ENCODE results near the gene PINLYP.
A peak's percentile ranks its signal among the peaks of the same experiment; 100 is the strongest.
"Not testable (repeated sequence)": the region's sequence is repeated elsewhere in the genome, so short reads cannot be mapped to it uniquely, and the experiment has no call there.

PINLYP gene

DNA sequence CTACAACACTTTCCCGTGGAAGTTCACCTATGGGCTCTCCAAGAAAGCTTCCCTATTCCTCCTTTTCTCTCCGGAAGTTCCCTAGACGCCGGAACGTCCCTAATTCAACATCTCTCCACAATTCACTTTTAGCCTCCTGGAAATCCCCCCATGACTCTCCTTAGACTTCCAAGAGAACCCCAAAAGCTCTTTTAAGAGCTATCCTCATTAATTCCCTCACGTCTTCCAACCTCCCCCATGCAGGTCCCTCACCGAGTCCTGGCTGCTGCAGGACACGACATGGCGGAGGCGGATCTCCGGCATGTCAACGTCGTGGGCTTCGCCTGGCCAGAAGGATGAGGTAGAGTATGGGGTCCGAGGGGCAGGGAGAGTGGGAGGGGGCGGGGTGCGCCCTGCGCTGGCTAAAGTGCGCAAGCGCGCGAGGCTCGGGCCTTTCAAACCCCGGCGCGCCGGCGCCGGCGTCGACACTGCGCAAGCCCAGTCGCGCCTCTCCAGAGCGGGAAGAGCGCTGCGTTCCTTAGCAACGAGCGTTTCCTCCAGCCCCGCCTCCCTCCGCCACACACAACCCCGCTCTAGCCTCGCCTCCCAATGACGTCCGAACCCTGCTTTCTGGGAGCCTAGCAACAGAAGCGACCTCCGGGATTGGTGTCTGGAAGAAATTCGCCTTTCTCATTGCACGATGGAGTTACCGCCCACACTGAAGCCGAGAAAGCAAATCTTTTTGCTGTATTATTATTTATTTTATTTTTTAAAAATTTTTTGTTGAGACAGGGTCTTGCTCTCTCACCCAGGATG, at the start of gene PINLYP, which contains the start of gene XRCC1:
Gene PINLYP, plus strand, starts transcription at position 646 of the 795 bp plus-strand sequence. CDS start 1,391 bp downstream, outside the sequence.
Gene XRCC1, minus strand, starts transcription at position 372 of the 795 bp plus-strand sequence. Its CDS starts 69 bp downstream, at position 303.
- DNase-seq = peak; percentile 97

GRCh38 chr19:43525836-43526771, 49.5 kb upstream of the PINLYP start:
- no peak for DNase-seq

GRCh38 chr19:43526884-43527859, 48.4 kb upstream of the PINLYP start, which contains the start of gene ETHE1:
Gene ETHE1, minus strand, starts transcription at chr19:43527201. Its CDS starts 24 bp downstream, at chr19:43527177.
- peak; percentile 33 for DNase-seq

GRCh38 chr19:43527860-43528622, 47.6 kb upstream of the PINLYP start:
- peak; percentile 68 for DNase-seq

DNA sequence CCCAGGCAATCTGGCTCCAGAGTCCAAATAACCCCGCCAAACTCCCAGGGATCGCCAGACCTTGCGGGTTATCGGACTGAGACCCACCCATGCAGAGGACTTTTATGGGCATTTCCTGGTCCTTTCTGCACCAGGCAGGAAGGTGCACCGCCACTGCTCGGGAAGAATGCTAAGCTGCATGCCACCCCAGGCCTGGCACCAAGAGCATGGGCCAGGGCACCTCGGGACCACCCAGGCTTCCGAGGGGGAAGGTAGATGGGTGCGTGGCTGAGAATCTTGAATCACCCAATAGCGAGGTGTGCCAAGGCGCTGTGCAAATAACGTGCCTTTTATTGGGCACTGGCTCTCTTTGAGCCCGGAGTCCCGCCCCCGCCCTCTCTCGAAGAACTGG, 43.0 kb upstream of the PINLYP start:
- peak; percentile 73 for DNase-seq

- DNase-seq = peak; percentile 77
Measured at GRCh38 chr19:43532962-43533545, 42.5 kb upstream of the PINLYP start, which contains the start of gene ZNF575. Gene ZNF575, plus strand, starts transcription at chr19:43533188. Its CDS starts 1,235 bp downstream, at chr19:43534423.

DNA sequence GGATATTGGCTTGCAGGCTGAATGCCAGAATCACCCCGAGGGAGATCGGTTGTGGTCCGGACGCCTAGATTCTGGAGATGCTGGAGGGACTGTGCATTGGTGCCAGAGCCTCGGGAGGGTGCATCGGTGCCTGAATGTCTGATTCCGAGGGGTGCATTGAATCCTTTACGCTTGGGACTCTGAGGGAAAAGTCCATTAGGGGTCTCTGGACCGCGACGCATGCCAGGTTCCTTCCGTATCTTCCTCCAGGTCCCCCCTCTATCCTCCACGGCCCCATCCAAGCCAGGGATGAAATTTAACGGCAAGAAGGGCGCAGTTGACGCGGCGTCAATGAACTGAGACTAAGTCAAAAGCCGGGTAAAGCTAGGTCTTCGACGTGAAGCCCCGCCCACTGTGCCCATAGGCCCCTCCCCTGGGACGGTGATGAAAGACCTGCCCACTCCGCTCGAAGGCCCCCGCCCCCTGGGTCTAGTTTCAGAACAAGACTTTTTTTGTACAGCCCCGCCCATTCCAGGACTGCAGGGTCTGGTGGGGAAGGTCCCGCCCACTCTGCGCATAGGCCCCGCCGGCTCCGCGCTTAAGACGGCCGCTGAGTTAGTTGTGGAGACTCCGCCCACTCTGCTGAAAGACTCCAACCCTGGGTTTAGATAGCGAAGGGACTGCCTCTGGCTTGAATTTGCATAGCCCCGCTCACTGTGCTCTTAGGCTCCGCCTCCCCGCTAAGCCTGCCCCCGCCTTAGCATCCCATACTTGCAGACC, 41.9 kb upstream of the PINLYP start:
- peak; percentile 92 for DNase-seq

GRCh38 chr19:43534305-43534815, 41.2 kb upstream of the PINLYP start:
- DNase-seq = no peak

- no peak for DNase-seq
Measured at GRCh38 chr19:43534816-43535761, 40.5 kb upstream of the PINLYP start.

- no peak for DNase-seq
Measured at GRCh38 chr19:43538922-43539321, 36.7 kb upstream of the PINLYP start.

DNA sequence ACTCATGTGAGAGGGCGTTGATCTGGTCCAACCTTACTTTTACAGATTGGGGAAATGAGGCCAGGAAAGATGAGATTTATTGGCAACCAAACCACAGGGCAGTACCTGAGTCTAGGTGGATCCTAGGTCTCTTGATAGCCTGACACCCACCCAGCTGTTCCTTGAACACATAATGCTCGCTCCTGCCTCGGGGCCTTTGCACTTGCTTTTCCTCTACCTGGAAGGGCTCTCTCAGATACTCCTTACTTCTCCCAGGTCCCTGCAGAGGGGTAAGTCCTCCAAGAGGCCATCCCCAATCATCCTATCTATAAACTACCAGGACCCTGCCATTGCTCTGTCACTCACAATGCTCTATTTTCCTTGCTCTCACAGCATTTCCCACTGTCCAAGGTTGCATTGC, 35.2 kb upstream of the PINLYP start:
- DNase-seq = no peak

GRCh38 chr19:43541920-43542650, 33.5 kb upstream of the PINLYP start:
- no peak for DNase-seq

GRCh38 chr19:43544077-43544476, 31.5 kb upstream of the PINLYP start:
- no peak for DNase-seq

DNA sequence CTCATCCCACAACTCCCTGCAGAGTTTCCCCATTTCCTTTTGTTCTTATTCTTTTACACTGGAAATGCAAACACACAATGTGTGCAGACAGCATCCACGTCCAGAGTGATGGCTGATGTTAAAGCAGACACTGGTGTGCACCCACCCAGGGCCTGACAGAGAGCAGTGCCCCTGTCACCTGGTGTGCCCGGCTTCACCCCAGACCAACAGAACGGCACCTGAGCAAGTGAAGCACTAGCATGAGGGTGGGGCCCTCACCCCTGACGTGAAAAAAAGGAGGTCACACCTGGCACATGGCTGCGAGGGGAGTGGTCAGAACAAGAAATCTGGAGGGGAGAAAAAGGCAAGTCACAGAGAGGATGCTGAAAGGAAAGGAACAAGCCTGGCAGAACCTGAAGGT, 30.3 kb upstream of the PINLYP start:
- no peak for DNase-seq

DNA sequence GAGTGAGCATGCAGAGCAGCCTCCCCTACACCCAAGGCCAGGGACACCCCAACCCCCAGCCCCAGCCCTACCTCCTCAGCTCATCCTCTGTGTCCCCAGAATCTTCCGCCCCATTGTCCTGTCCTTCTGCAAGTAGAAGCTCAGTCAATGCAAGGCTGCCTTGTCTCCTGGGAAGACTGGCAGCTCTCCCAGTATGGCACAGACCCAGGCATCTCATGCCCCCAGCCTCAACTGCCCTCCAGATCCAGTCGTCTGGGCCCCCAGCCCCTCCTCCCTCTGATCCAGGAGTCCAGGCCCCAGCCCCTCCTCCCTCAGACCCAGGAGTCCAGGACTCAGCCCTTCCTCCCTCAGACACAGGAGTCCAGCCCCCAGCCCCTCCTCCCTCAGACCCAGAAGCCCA, 29.6 kb upstream of the PINLYP start:
- no peak for DNase-seq

GRCh38 chr19:43546581-43546980, 29.0 kb upstream of the PINLYP start:
- DNase-seq = no peak

GRCh38 chr19:43547926-43548325, 27.7 kb upstream of the PINLYP start:
- not testable (repeated sequence) for DNase-seq

- DNase-seq = no peak
Measured at GRCh38 chr19:43548706-43549105, 26.9 kb upstream of the PINLYP start.

Measured in NCI-H2029 treated with DMSO at 0.1 percent for 48 hours (cell line).